Heart right ventricle (tissue), 16 donors: ENCODE results near the gene TPCN1. TPM values are rescaled to one million over a fixed set of nuclear protein-coding genes. Genes with fewer than 3 reads are reported as not detected.
A peak's percentile ranks its signal among the peaks of the same experiment; 100 is the strongest.

Experiments
- ATAC-seq, 8 donors: fragments of 200-7000 bp; cut with Tn5 transposase; one replicate each; pipeline ENCODE4 v1.9.1; 2020; ENCODE audit warnings: mild to moderate bottlenecking in 8 of 8, moderate library complexity in 8 of 8, moderate number of reproducible peaks in 1 of 8
- DNase-seq, 2 donors: peaks; one replicate each; pipeline ENCODE4 v3.0.0-alpha.2; 2020
- H3K27ac ChIP-seq, 10 donors: fragments of 200-600 bp; sonication (generic) in 2 of 10; one replicate each; pipeline versions ENCODE4 v1.5.0 to v1.8.0; 2020 to 2022; ENCODE audit warnings: mild to moderate bottlenecking in 3 of 10
- H3K27me3 ChIP-seq, 7 donors: fragments of 200-600 bp; one replicate each; pipeline ENCODE4 v1.8.0; 2021 to 2022; ENCODE audit warnings: mild to moderate bottlenecking in 2 of 7
- H3K36me3 ChIP-seq, 9 donors: fragments of 200-600 bp; sonication (generic) in 1 of 9; one replicate each; pipeline versions ENCODE4 v1.5.0 to v1.8.0; 2020 to 2022; ENCODE audit warnings: mild to moderate bottlenecking in 2 of 9
- H3K4me1 ChIP-seq, 9 donors: fragments of 200-600 bp; sonication (generic) in 1 of 9; one replicate each; pipeline versions ENCODE4 v1.5.0 to v1.8.0; 2020 to 2022; ENCODE audit warnings: mild to moderate bottlenecking in 4 of 9
- H3K4me3 ChIP-seq, 10 donors: fragments of 200-600 bp; sonication (generic) in 2 of 10; one replicate each; pipeline versions ENCODE4 v1.5.0 to v1.8.0; 2020 to 2022; ENCODE audit warnings: mild to moderate bottlenecking in 7 of 10, moderate library complexity in 2 of 10
- H3K9me3 ChIP-seq, 11 donors: fragments of 200-600 bp in 10 of 11; sonication (generic) in 2 of 11; one replicate each; pipeline versions ENCODE4 v1.5.0 to v1.8.0; 2013 to 2022; ENCODE audit warnings: mild to moderate bottlenecking in 2 of 11, control low read depth in 1 of 11, moderate library complexity in 1 of 11
- CTCF ChIP-seq, 9 donors: fragments of 200-600 bp; sonication (generic) in 2 of 9; IDR thresholded peaks; one replicate each; pipeline versions ENCODE4 v1.5.0 to v1.8.0; 2021 to 2022; ENCODE audit warnings: antibody characterized with exemption in 9 of 9, mild to moderate bottlenecking in 5 of 9, moderate library complexity in 1 of 9
- WGBS, 2 donors: extraction: QIAGEN DNeasy Blood & Tissue Kit; methylation state at CpG; one replicate each; pipeline ENCODE4 v1.1.7; 2013; ENCODE audit warnings: inconsistent platforms in 1 of 2; 5-methylcytosine and 5-hydroxymethylcytosine counted together
- intact Hi-C, 10 donors: fragments of 100-400 bp; cut with DNase I; formaldehyde crosslinking; loops; one replicate each; pipeline versions ENCODE4 v1.11.1 to v1.14.2; 2022
- polyA plus RNA-seq, 2 donors: library from polyadenylated mRNA; stranded (reverse); fragments of 200-250 nt; gene quantifications; one replicate each; pipeline ENCODE4 v1.2.3, GENCODE V29; 2013
- total RNA-seq, 10 donors: library from RNA; stranded (reverse); fragmentation: NEBNext Ultra II Directional in 3 of 10; extraction: Animal tissue kit (Norgen Biotek cat#: 25700) in 3 of 10; gene quantifications; one replicate each; pipeline versions ENCODE4 v1.2.1 to v1.2.4, GENCODE V29; 2021 to 2023
- donor health status: Arrhythmogenic right ventricular cardiomyopathy.
- donor health status: ischemic (EF 13 %, LVEDD 7.1; RV severe dilation, severe dysfunction).
- donor health status: healthy with polysubstance abuse.
- donor health status: DM: no; HTN: yes; CAD: no.
- donor health status: DM: no; HTN: no; CAD: no.
- donor health status: ischemic (EF 25% LVEDD 6.9; RV normal size, moderate dysfunction).
- donor health status: ischemic (EF 25% LVEDD 5.7; RV mildly dilated, moderate dysfunction).
- donor health status: healthy.
- donor health status: DM: yes; HTN: yes; CAD: no.
- donor health status: Ischemic cardiomyopathy.
- donor health status: ischemic (EF 35%, LVEDD 5.7; RV mildly dilated, moderate dysfunction).
- donor health status: nonischemic (EF 11% LVEDD 7.7; RV severe dilation, severe dysfunction).
- donor health status: DM: yes; HTN: yes; CAD: no.
- donor health status: PGD.
- donor health status: ischemic (EF 29% LVEDD 5.4; RV normal size, mild dysfunction).
- donor health status: nonischemic (EF 23%, LVEDD 6.1; RV moderate dilation, normal function).

TPCN1 gene
- total and polyA plus RNA-seq, 12 donors: 16.4 to 163 (median 127) TPM

- peaks cover 5 to 59% (median 33%) of the 10 kb centered on the region in 9 donors for H3K4me1 ChIP-seq
- peak overlapping the region in 6 of 10 donors; percentile 37 to 90 (median 81) for H3K27ac ChIP-seq
These were observed 74.8 kb downstream of the TPCN1 start for GRCh38 chr12:113295886-113296556.

GRCh38 chr12:113296557-113297213, 75.4 kb downstream of the TPCN1 start:
- Histone ChIP-seq H3K36me3 (peaks cover 0 to 94% (median 50%) of the 10 kb centered on the region in 9 donors), H3K9me3 (no peaks in the 10 kb centered on the region), H3K4me1 (peaks cover 5 to 59% (median 33%) of the 10 kb centered on the region in 9 donors), H3K4me3 (no peak overlapping the region), H3K27me3 (no peaks in the 10 kb centered on the region), H3K27ac (peak overlapping the region in 8 of 10 donors; percentile 7 to 90 (median 81))
- TF ChIP-seq CTCF (IDR thresholded peaks at IDR 0.05): no peak
- peak in 2 of 8 donors; percentile 5 to 10 for ATAC-seq
- intact Hi-C loops: no loop called here
- 76% methylated on average over 23 of the region's 23 CpGs for WGBS, 2 donors
- DNase-seq: no peak

More at GRCh38 chr12:113295886-113296556, 74.8 kb downstream of the TPCN1 start:
- ATAC-seq (no peak), DNase-seq (no peak)
- Histone ChIP-seq H3K36me3 (peaks cover 0 to 96% (median 57%) of the 10 kb centered on the region in 9 donors), H3K27me3 (no peaks in the 10 kb centered on the region), H3K9me3 (no peaks in the 10 kb centered on the region), H3K4me3 (no peak overlapping the region)
- intact Hi-C loops: no loop called here
- WGBS, 2 donors: 91% methylated on average over 24 of the region's 24 CpGs
- TF ChIP-seq CTCF (IDR thresholded peaks at IDR 0.05): no peak

DNA sequence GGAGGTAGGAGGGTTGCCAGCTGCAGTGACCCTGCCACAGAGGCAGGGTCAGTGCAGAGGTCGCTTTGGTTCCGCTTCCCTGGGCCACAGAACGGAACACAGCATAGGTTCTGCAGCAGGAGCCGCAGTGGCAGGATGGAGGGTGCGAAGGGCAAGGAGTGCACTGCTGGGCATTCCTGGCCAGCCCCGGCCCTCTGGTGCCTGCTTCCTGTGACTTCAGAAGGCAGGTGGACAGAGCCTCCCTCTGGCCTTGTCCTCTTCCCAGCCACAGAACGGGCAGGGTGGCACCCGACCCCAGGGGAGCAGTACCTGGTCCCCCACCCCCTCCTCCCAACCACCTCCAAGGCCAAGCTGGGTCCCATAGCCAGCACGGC, 75.9 kb downstream of the TPCN1 start:
- H3K9me3 ChIP-seq: no peaks in the 10 kb centered on the region
- H3K4me1 ChIP-seq: peaks cover 5 to 59% (median 33%) of the 10 kb centered on the region in 9 donors
- H3K27ac ChIP-seq: peak overlapping the region in 8 of 10 donors; percentile 43 to 90 (median 81)
- H3K27me3 ChIP-seq: no peaks in the 10 kb centered on the region
- H3K36me3 ChIP-seq: peaks cover 0 to 94% (median 45%) of the 10 kb centered on the region in 9 donors
- DNase-seq: no peak
- no peak overlapping the region for H3K4me3 ChIP-seq
- ATAC-seq: peak in 3 of 8 donors; percentile 1 to 2 (median 1)
- WGBS, 2 donors: 83 to 89% methylated on average over 9 of the region's 9 CpGs
- no peak for TF ChIP-seq CTCF (IDR thresholded peaks at IDR 0.05)
- intact Hi-C loops: no loop called here

DNA sequence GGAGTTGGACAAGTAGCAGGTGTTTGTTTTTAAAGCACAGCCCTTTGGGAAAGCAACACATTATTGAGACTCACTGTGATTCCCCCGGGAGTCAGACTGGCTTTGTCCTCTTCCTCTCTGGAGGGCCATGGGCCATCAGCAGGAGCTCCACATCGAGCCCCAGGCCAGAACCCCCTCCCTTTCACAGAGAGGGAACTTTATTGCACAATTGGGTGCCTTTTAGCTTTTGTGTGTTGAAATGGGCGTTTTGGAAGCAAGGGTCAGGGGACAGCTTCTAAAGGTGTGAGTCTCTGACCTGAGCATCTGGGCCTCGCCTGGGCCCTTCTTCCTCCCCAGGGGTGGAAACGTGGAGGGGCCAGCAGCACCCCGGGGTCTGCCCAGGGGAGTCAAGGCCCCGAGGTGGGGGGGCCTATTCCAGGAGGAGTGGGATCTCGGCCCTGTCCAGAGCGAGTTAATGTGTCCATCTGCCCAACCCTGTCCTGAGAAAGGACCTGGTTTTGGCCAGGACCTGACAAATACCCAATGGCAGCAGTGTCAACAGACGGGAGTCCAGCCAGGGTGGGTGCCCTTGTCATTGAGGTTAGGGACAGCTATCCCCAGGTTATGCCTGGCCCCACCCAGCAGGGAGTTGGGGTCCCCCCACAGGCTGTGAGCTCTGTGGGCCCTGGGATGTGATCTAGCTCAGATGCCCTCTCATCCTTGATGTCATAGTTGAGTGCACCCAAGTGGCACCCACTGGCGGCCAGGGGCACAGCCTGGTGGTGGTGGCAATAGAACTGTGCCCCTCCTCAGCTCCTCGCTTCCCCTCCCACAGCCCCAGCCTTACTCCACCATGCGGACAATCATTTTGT, 76.6 kb downstream of the TPCN1 start:
- peak in 2 of 8 donors; percentile 1 to 16 for ATAC-seq
- Histone ChIP-seq H3K27ac (peak overlapping the region; percentile 43 to 90 (median 80)), H3K4me1 (peaks cover 5 to 59% (median 33%) of the 10 kb centered on the region in 9 donors), H3K36me3 (peaks cover 0 to 90% (median 38%) of the 10 kb centered on the region in 9 donors), H3K9me3 (no peaks in the 10 kb centered on the region), H3K4me3 (no peak overlapping the region), H3K27me3 (no peaks in the 10 kb centered on the region)
- intact Hi-C loops: loop anchor here in 1 of 10 donors (2.0 kb wide), 1 partner anchor 75 kb away; no protein-coding TSS in a partner anchor
- no peak for TF ChIP-seq CTCF (IDR thresholded peaks at IDR 0.05)
- 81 to 86% methylated on average over 13 of the region's 13 CpGs for WGBS, 2 donors
- DNase-seq: no peak
